Measurements from ENCODE around the gene CFAP157.
A peak's percentile ranks its signal among the peaks of the same experiment; 100 is the strongest.

Gene CFAP157

GRCh38 chr9:127700140-127700539 lies 6.6 kb upstream of the CFAP157 start:
- TF ChIP-seq GATA3 (IDR thresholded peaks at IDR 0.05; ENCODE audit: low read depth, low read length) (no peak), GATA2 (IDR thresholded peaks at IDR 0.05; ENCODE audit: low read depth, low read length) (no peak)

- TF ChIP-seq GATA2 (IDR thresholded peaks at IDR 0.05; ENCODE audit: low read depth, low read length) (peak; percentile 39; the same call in 1 of the 2 replicates), GATA3 (IDR thresholded peaks at IDR 0.05; ENCODE audit: low read depth, low read length) (no peak)
Observed at GRCh38 chr9:127700594-127701255, 6.1 kb upstream of the CFAP157 start.

GRCh38 chr9:127703289-127703946 lies 3.4 kb upstream of the CFAP157 start:
- TF ChIP-seq GATA3 (IDR thresholded peaks at IDR 0.05; ENCODE audit: low read depth, low read length) (no peak), GATA2 (IDR thresholded peaks at IDR 0.05; ENCODE audit: low read depth, low read length) (no peak)

- TF ChIP-seq GATA2 (IDR thresholded peaks at IDR 0.05; ENCODE audit: low read depth, low read length), result no peak
- no peak for TF ChIP-seq GATA3 (IDR thresholded peaks at IDR 0.05; ENCODE audit: low read depth, low read length)
Observed at GRCh38 chr9:127705577-127706379, 1.0 kb upstream of the CFAP157 start.

GRCh38 chr9:127707766-127708165 lies 978 bp downstream of the CFAP157 start:
- TF ChIP-seq GATA3 (IDR thresholded peaks at IDR 0.05; ENCODE audit: low read depth, low read length) (no peak), GATA2 (IDR thresholded peaks at IDR 0.05; ENCODE audit: low read depth, low read length) (no peak)

GRCh38 chr9:127708952-127709587 lies 2.3 kb downstream of the CFAP157 start:
- no peak for TF ChIP-seq GATA2 (IDR thresholded peaks at IDR 0.05; ENCODE audit: low read depth, low read length)
- TF ChIP-seq GATA3 (IDR thresholded peaks at IDR 0.05; ENCODE audit: low read depth, low read length), result no peak

GRCh38 chr9:127710204-127710783 lies 3.5 kb downstream of the CFAP157 start:
- TF ChIP-seq GATA2 (IDR thresholded peaks at IDR 0.05; ENCODE audit: low read depth, low read length) (no peak), GATA3 (IDR thresholded peaks at IDR 0.05; ENCODE audit: low read depth, low read length) (no peak)

- TF ChIP-seq GATA2 (IDR thresholded peaks at IDR 0.05; ENCODE audit: low read depth, low read length) (no peak), GATA3 (IDR thresholded peaks at IDR 0.05; ENCODE audit: low read depth, low read length) (no peak)
Observed at GRCh38 chr9:127711226-127711701, 4.5 kb downstream of the CFAP157 start.

- TF ChIP-seq GATA3 (IDR thresholded peaks at IDR 0.05; ENCODE audit: low read depth, low read length) (no peak), GATA2 (IDR thresholded peaks at IDR 0.05; ENCODE audit: low read depth, low read length) (no peak)
Observed at GRCh38 chr9:127711831-127712274, 5.1 kb downstream of the CFAP157 start.

GRCh38 chr9:127712371-127712770 lies 5.6 kb downstream of the CFAP157 start:
- no peak for TF ChIP-seq GATA3 (IDR thresholded peaks at IDR 0.05; ENCODE audit: low read depth, low read length)
- no peak for TF ChIP-seq GATA2 (IDR thresholded peaks at IDR 0.05; ENCODE audit: low read depth, low read length)

- TF ChIP-seq GATA2 (IDR thresholded peaks at IDR 0.05; ENCODE audit: low read depth, low read length) (no peak), GATA3 (IDR thresholded peaks at IDR 0.05; ENCODE audit: low read depth, low read length) (no peak)
Observed at GRCh38 chr9:127712867-127713266, 6.1 kb downstream of the CFAP157 start.

- TF ChIP-seq GATA3 (IDR thresholded peaks at IDR 0.05; ENCODE audit: low read depth, low read length) (no peak), GATA2 (IDR thresholded peaks at IDR 0.05; ENCODE audit: low read depth, low read length) (no peak)
Observed at GRCh38 chr9:127714020-127714750, 7.4 kb downstream of the CFAP157 start.

- no peak for TF ChIP-seq GATA2 (IDR thresholded peaks at IDR 0.05; ENCODE audit: low read depth, low read length)
- no peak for TF ChIP-seq GATA3 (IDR thresholded peaks at IDR 0.05; ENCODE audit: low read depth, low read length)
Observed at GRCh38 chr9:127714951-127715469, 8.2 kb downstream of the CFAP157 start.
